Measurements from ENCODE around the gene MYO7B. TPM values are rescaled to one million over a fixed set of nuclear protein-coding genes. Genes with fewer than 3 reads are reported as not detected.
A peak's percentile ranks its signal among the peaks of the same experiment; 100 is the strongest.

MYO7B gene
- total and polyA plus RNA-seq, 9 donors, result 0.05 to 0.95 (median 0.25) TPM; not detected in 3

DNA sequence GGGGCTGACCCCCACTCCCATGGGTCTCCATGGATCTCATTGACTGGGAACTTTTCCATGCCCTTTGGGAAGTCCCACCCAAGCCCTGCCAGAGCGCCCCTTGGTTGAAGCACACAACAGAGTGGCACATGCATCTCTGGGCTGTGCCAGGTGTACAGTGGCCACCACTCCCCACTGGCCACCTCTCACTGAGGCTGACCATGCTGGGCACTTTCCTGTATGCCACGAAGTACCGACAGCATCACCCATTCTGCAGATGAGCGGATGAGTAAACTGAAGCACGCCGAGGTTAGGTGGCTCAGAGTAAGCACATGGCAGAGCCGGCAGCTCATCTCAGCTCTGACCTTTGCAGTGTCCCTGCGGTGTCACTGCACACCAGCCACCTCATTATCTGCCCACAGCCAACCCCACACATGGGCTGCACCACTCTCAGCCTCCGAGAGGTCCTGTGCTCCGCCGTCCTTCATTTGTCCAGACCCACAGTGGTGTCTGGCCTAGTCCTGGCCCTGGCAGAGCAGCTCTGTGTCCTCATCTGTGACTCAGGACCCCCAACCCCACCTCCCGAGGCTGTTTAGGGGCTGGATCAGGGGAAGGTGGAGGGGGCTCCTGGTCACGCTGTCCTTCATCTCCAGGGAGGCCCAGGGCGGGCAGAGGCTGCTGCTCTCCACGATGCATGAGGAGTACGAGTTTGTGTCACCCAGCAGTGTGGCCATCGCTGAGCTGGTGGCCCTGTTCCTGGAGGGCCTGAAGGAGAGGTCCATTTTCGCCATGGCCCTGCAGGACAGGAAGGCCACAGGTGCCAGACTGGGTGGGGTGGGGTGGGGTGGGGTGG lies 92.5 kb downstream of the MYO7B start:
- no peak overlapping the region for H3K27ac ChIP-seq
- intact Hi-C loops (cut with DNase I), result no loop called here
- no peaks in the 10 kb centered on the region for H3K4me1 ChIP-seq (ENCODE audit: insufficient read depth)
- H3K27me3 ChIP-seq, result no peaks in the 10 kb centered on the region
- DNase-seq, result peak in 1 of 5 donors; percentile 4
- no peak overlapping the region for H3K4me3 ChIP-seq
- no peaks in the 10 kb centered on the region for H3K36me3 ChIP-seq
- TF ChIP-seq EP300 (IDR thresholded peaks at IDR 0.05) (no peak), POLR2A (IDR thresholded peaks at IDR 0.05) (no peak)
- TF ChIP-seq, protein P1, sequence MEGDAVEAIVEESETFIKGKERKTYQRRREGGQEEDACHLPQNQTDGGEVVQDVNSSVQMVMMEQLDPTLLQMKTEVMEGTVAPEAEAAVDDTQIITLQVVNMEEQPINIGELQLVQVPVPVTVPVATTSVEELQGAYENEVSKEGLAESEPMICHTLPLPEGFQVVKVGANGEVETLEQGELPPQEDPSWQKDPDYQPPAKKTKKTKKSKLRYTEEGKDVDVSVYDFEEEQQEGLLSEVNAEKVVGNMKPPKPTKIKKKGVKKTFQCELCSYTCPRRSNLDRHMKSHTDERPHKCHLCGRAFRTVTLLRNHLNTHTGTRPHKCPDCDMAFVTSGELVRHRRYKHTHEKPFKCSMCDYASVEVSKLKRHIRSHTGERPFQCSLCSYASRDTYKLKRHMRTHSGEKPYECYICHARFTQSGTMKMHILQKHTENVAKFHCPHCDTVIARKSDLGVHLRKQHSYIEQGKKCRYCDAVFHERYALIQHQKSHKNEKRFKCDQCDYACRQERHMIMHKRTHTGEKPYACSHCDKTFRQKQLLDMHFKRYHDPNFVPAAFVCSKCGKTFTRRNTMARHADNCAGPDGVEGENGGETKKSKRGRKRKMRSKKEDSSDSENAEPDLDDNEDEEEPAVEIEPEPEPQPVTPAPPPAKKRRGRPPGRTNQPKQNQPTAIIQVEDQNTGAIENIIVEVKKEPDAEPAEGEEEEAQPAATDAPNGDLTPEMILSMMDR (IDR thresholded peaks at IDR 0.05), result no peak
- H3K9me3 ChIP-seq, result no peaks in the 10 kb centered on the region
- WGBS, 3 donors, result 86 to 87% (median 87%) methylated on average over 18 of the region's 18 CpGs

DNA sequence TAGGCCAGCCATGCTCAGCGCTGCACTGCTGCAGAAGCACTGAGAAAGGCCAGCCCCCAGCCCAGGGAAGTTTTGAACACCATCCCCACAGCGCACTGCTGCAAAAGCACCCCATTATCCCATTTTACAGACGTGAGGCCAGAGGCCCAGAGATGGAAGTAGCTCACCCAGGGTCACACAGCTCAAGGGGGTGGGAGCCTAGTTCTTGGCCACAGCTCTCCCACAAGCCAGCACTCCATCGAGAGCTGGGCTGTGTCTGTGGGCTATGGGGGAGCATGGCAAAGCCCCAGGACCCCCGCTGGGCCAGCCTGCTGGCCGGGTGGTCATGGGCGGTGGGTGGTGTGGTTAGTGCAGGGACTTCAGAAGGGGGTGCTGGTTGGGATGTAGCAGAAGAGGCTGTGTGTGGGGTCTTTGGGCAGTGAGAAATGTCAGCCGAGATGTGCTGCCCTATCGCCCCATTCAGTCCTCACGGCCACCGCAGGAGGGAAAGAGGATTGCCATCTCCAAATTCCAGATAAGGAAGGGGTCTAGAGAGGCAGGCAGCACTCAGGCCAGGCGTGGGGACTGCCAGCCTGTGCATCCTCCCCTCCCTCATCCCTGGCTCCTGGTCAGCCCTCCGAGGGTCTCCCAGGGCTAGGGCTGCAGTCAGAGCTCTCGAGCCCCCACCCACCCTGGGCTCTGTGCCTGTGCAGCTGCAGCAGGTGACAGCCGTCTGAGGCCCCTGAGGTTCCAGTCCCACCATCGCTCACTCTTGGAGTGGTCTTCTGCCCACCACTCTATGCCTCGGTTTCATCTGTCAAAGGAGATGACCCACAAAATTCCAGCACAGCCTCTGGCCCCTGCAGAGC lies 93.5 kb downstream of the MYO7B start:
- H3K4me3 ChIP-seq, result no peak overlapping the region
- no peaks in the 10 kb centered on the region for H3K9me3 ChIP-seq
- DNase-seq, result no peak
- no peak for TF ChIP-seq POLR2A (IDR thresholded peaks at IDR 0.05)
- H3K27me3 ChIP-seq, result no peaks in the 10 kb centered on the region
- H3K27ac ChIP-seq, result no peak overlapping the region
- H3K4me1 ChIP-seq (ENCODE audit: insufficient read depth), result no peaks in the 10 kb centered on the region
- WGBS, 3 donors, result 70 to 77% (median 72%) methylated on average over 16 to 17 of the region's 17 CpGs
- intact Hi-C loops (cut with DNase I), result no loop called here
- no peaks in the 10 kb centered on the region for H3K36me3 ChIP-seq

DNA sequence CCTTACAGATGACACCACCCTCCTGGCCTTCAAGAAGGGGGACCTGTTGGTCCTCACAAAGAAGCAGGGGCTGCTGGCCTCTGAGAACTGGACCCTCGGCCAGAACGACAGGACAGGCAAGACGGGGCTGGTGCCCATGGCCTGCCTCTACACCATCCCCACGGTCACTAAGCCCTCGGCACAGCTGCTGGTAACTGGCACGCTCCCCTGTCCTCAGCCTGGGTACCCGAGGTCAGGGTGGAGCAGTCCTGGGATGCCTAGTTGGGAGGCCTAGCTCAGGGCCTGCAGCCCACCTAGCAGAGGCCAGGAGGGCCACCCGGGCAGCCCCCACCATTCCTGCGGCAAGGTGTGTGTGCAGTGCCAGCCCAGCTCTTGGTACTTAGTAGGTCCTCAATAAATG lies 94.2 kb downstream of the MYO7B start:
- H3K4me3 ChIP-seq, result no peak overlapping the region
- H3K4me1 ChIP-seq (ENCODE audit: insufficient read depth), result no peaks in the 10 kb centered on the region
- H3K9me3 ChIP-seq, result no peaks in the 10 kb centered on the region
- no peaks in the 10 kb centered on the region for H3K27me3 ChIP-seq
- intact Hi-C loops (cut with DNase I), result no loop called here
- 76 to 77% (median 77%) methylated on average over 9 of the region's 9 CpGs for WGBS, 3 donors
- no peak for DNase-seq
- no peak overlapping the region for H3K27ac ChIP-seq
- TF ChIP-seq, protein P1 (IDR thresholded peaks at IDR 0.05), result no peak
- H3K36me3 ChIP-seq, result no peaks in the 10 kb centered on the region

DNA sequence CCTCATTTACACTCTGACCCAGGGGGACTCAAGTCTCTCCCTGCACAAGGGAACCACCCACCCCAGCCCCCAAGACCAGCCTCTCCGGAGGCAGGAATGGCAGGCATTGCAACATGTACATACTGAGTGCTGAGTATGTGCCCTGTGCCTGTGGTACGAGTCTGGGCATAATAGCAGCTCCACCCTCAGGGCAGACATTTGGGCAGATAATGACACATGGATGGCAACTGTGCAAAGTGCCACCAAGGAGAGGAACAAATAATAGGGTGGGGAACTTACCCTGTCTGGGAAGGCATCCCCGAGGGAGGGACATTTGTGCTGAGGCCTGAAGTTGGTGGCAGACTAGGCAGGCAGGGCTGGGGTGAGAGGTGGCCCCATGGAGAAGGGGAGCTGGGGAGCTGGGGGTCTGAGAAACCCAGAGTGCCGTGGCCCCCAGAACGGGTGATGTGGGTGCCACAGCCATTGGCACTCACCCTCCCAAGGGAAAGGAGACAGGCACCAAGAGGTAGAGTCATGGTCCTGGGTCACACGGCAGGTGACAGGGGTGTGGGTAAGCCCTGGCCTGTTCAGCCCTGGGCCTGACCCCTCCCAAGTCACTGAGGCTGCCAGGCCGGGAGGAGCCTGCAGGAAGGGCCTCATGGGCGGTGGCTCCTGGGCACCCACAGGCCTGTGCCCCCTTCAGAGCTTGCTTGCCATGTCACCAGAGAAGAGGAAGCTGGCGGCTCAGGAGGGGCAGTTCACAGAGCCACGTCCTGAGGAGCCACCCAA lies 94.8 kb downstream of the MYO7B start:
- H3K27me3 ChIP-seq, result no peaks in the 10 kb centered on the region
- intact Hi-C loops (cut with DNase I), result no loop called here
- H3K4me3 ChIP-seq, result no peak overlapping the region
- H3K36me3 ChIP-seq, result no peaks in the 10 kb centered on the region
- TF ChIP-seq POLR2A (IDR thresholded peaks at IDR 0.05), result no peak
- TF ChIP-seq EP300 (IDR thresholded peaks at IDR 0.05), result no peak
- TF ChIP-seq, protein P1 (IDR thresholded peaks at IDR 0.05), result no peak
- 75 to 79% (median 79%) methylated on average over 10 of the region's 10 CpGs for WGBS, 3 donors
- no peak overlapping the region for H3K27ac ChIP-seq
- H3K4me1 ChIP-seq (ENCODE audit: insufficient read depth), result no peaks in the 10 kb centered on the region
- DNase-seq, result no peak
- no peaks in the 10 kb centered on the region for H3K9me3 ChIP-seq
